Loucy (cell line): ENCODE data around the gene CADM1.

ENCODE experiments used
- H2AFZ ChIP-seq: fragments of 200-600 bp; sonication (generic); 2 replicates; pipeline ENCODE4 v1.6.0; 2016; ENCODE audit warnings: antibody characterized with exemption, mild to moderate bottlenecking, low read length, moderate library complexity
- H3F3A ChIP-seq: fragments of 200-600 bp; 2 replicates; pipeline ENCODE4 v1.6.0; 2016; ENCODE audit warnings: antibody characterized with exemption, low read depth, mild to moderate bottlenecking
- H3K27me3 ChIP-seq: fragments of 200-600 bp; sonication (generic); 2 replicates; pipeline ENCODE4 v1.6.1; 2014; ENCODE audit warnings: low read length, mild to moderate bottlenecking; ENCODE audit not compliant: insufficient read depth, poor library complexity, severe bottlenecking
- H3K36me3 ChIP-seq: fragments of 200-600 bp; sonication (generic); 2 replicates; pipeline ENCODE4 v1.6.1; 2016; ENCODE audit warnings: low read length; ENCODE audit not compliant: insufficient read depth
- H3K4me1 ChIP-seq: fragments of 200-600 bp; sonication (generic); 2 replicates; pipeline ENCODE4 v1.5.1; 2014; ENCODE audit warnings: low read length, mild to moderate bottlenecking; ENCODE audit not compliant: insufficient read depth, poor library complexity, severe bottlenecking
- H3K4me2 ChIP-seq: fragments of 200-600 bp; sonication (generic); 2 replicates; pipeline ENCODE4 v1.6.0; 2014; ENCODE audit warnings: antibody characterized with exemption, low read length, low read depth, mild to moderate bottlenecking; ENCODE audit not compliant: poor library complexity, severe bottlenecking
- H3K4me3 ChIP-seq: fragments of 200-600 bp; sonication (generic); 2 replicates; pipeline ENCODE4 v1.5.1; 2014; ENCODE audit warnings: low read length, mild to moderate bottlenecking, mixed read lengths; ENCODE audit not compliant: poor library complexity, severe bottlenecking
- H3K79me2 ChIP-seq: fragments of 200-600 bp; sonication (generic); 2 replicates; pipeline ENCODE4 v1.6.1; 2014; ENCODE audit warnings: low read length; ENCODE audit not compliant: insufficient read depth
- H3K9ac ChIP-seq: fragments of 200-600 bp; sonication (generic); 2 replicates; pipeline ENCODE4 v1.6.0; 2014; ENCODE audit warnings: mild to moderate bottlenecking, low read depth, low read length, moderate library complexity; ENCODE audit not compliant: poor library complexity, severe bottlenecking
- H3K9me2 ChIP-seq: fragments of 200-600 bp; sonication (generic); replicated peaks from 2 replicates; pipeline ENCODE4 v1.6.1; 2016; ENCODE audit warnings: low read depth, low read length, mixed read lengths
- H3K9me3 ChIP-seq: fragments of 200-600 bp; sonication (generic); 2 replicates; pipeline ENCODE4 v1.6.1; 2014; ENCODE audit warnings: mild to moderate bottlenecking, antibody characterized with exemption, low read length, low read depth; ENCODE audit not compliant: insufficient read depth
- H4K20me1 ChIP-seq: fragments of 200-600 bp; sonication (generic); 2 replicates; pipeline ENCODE4 v1.6.0; 2014; ENCODE audit warnings: antibody characterized with exemption, low read length, mild to moderate bottlenecking; ENCODE audit not compliant: insufficient read depth, poor library complexity, severe bottlenecking
- EZH2phosphoT487 ChIP-seq: fragments of 200-600 bp; IDR thresholded peaks from 2 replicates; pipeline ENCODE4 v1.6.1; 2018; ENCODE audit warnings: antibody characterized with exemption, mild to moderate bottlenecking, moderate library complexity, borderline replicate concordance
- TF ChIP-seq, protein P1 (sequence below): fragments of 200-600 bp; sonication (generic); conservative IDR thresholded peaks from 2 replicates; pipeline ENCODE4 v1.5.1; 2014; ENCODE audit warnings: mild to moderate bottlenecking, antibody characterized with exemption, low read length

Gene CADM1

GRCh38 chr11:115518983-115519628 is 14.9 kb upstream of the CADM1 start:
- H3K4me3 ChIP-seq = no peak overlapping the region
- TF ChIP-seq, protein P1, sequence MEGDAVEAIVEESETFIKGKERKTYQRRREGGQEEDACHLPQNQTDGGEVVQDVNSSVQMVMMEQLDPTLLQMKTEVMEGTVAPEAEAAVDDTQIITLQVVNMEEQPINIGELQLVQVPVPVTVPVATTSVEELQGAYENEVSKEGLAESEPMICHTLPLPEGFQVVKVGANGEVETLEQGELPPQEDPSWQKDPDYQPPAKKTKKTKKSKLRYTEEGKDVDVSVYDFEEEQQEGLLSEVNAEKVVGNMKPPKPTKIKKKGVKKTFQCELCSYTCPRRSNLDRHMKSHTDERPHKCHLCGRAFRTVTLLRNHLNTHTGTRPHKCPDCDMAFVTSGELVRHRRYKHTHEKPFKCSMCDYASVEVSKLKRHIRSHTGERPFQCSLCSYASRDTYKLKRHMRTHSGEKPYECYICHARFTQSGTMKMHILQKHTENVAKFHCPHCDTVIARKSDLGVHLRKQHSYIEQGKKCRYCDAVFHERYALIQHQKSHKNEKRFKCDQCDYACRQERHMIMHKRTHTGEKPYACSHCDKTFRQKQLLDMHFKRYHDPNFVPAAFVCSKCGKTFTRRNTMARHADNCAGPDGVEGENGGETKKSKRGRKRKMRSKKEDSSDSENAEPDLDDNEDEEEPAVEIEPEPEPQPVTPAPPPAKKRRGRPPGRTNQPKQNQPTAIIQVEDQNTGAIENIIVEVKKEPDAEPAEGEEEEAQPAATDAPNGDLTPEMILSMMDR = no peak
- TF ChIP-seq EZH2phosphoT487 = no peak
- H3K79me2 ChIP-seq = no peaks in the 10 kb centered on the region
- no peak overlapping the region for H3K4me2 ChIP-seq
- H3K9me3 ChIP-seq = no peaks in the 10 kb centered on the region
- H3K9me2 ChIP-seq = no peaks in the 10 kb centered on the region
- no peaks in the 10 kb centered on the region for H3K27me3 ChIP-seq
- no peaks in the 10 kb centered on the region for H3K36me3 ChIP-seq
- no peaks in the 10 kb centered on the region for H3F3A ChIP-seq
- no peak overlapping the region for H2AFZ ChIP-seq
- H3K4me1 ChIP-seq = no peaks in the 10 kb centered on the region
- no peak overlapping the region for H3K9ac ChIP-seq
- H4K20me1 ChIP-seq = no peaks in the 10 kb centered on the region

DNA sequence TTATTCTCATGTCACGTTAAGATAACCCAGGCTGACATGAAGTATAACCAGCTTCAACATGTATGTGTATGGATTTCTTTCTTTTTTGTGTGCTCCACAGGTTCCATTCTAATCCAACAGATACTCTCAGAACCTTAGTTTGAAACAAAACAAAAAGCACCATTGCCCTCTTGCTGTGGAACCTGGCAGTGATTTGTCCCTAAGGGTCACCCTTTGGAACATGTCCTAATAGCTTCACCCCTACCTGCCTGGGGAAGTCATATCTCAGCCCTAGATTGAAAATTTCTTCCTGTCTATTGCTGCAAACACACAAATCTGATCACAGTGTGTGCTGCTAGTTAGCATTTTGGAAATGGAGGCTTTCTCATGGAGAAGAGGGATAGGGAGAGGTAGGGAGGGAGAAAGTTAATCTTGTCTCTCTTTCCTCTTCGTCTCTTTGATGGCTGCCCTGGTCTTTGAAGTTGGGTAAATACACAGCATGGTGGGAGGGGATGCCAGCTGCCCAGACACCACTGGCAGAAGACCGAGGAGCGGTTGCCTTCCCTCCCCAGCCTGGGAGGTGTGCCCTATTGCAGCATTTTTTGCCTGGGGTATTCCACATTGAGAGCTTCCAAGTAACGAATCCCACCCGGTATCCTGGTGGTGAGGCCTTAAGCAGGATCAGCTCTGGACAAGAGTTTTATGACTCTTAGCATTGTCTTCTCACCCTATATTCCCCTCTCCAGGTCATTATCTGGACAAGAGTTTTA is 11.6 kb upstream of the CADM1 start:
- no peak for TF ChIP-seq EZH2phosphoT487
- TF ChIP-seq, protein P1 = no peak
- Histone ChIP-seq H3K36me3 (no peaks in the 10 kb centered on the region), H4K20me1 (no peaks in the 10 kb centered on the region), H3K4me3 (no peak overlapping the region), H3K79me2 (no peaks in the 10 kb centered on the region), H3K4me1 (no peaks in the 10 kb centered on the region), H3K27me3 (no peaks in the 10 kb centered on the region), H3K9me2 (no peaks in the 10 kb centered on the region), H2AFZ (no peak overlapping the region), H3K9me3 (no peaks in the 10 kb centered on the region), H3K4me2 (no peak overlapping the region), H3K9ac (no peak overlapping the region), H3F3A (no peaks in the 10 kb centered on the region)

- Histone ChIP-seq H3K4me2 (no peak overlapping the region), H3K9ac (no peak overlapping the region), H3K4me1 (no peaks in the 10 kb centered on the region), H3F3A (no peaks in the 10 kb centered on the region), H4K20me1 (no peaks in the 10 kb centered on the region), H3K79me2 (no peaks in the 10 kb centered on the region), H3K27me3 (no peaks in the 10 kb centered on the region), H3K9me2 (no peaks in the 10 kb centered on the region), H3K9me3 (no peaks in the 10 kb centered on the region), H3K4me3 (no peak overlapping the region), H3K36me3 (no peaks in the 10 kb centered on the region), H2AFZ (no peak overlapping the region)
- TF ChIP-seq, protein P1 = no peak
- TF ChIP-seq EZH2phosphoT487 = no peak
Measured at GRCh38 chr11:115506954-115507675, 2.9 kb upstream of the CADM1 start.
